GM23338 (cell line): ENCODE data around the gene AHNAK2. TPM values are rescaled to one million over a fixed set of nuclear protein-coding genes. Genes with fewer than 3 reads are reported as not detected.

ENCODE experiments used
- ATAC-seq: fragments of 200-7000 bp; cut with Tn5 transposase; 3 replicates; pipeline ENCODE4 v1.9.1; 2020
- DNase-seq: peaks from one replicate; pipeline ENCODE4 v3.0.0-alpha.2; 2015; ENCODE audit warnings: low spot score
- H2AFZ ChIP-seq: fragments of 200-600 bp; sonication (generic); 2 replicates; pipeline ENCODE4 v1.8.0; 2016; ENCODE audit warnings: antibody characterized with exemption, mild to moderate bottlenecking, moderate library complexity
- H3F3A ChIP-seq: fragments of 200-600 bp; sonication (generic); replicated peaks from 2 replicates; pipeline ENCODE4 v1.8.0; 2017; ENCODE audit warnings: antibody characterized with exemption, mixed run types, low read depth
- H3K27ac ChIP-seq: fragments of 200-600 bp; sonication (generic); 2 replicates; pipeline ENCODE4 v1.6.1; 2016; ENCODE audit warnings: low read depth
- H3K27me3 ChIP-seq: fragments of 200-600 bp; sonication (generic); 2 replicates; pipeline ENCODE4 v1.8.0; 2016; ENCODE audit warnings: mild to moderate bottlenecking, mixed run types, moderate library complexity; ENCODE audit not compliant: insufficient read depth
- H3K36me3 ChIP-seq: fragments of 200-600 bp; sonication (generic); 2 replicates; pipeline ENCODE4 v1.8.0; 2016; ENCODE audit warnings: mild to moderate bottlenecking; ENCODE audit not compliant: insufficient read depth
- H3K4me1 ChIP-seq: fragments of 200-600 bp; sonication (generic); 2 replicates; pipeline ENCODE4 v1.8.0; 2016; ENCODE audit warnings: mild to moderate bottlenecking, moderate library complexity; ENCODE audit not compliant: insufficient read depth
- H3K4me2 ChIP-seq: fragments of 200-600 bp; sonication (generic); 2 replicates; pipeline ENCODE4 v1.7.1; 2017; ENCODE audit warnings: mixed run types
- H3K4me3 ChIP-seq: fragments of 200-600 bp; sonication (generic); 2 replicates; pipeline ENCODE4 v1.6.1; 2016; ENCODE audit warnings: mixed run types
- H3K79me2 ChIP-seq: fragments of 200-600 bp; sonication (generic); replicated peaks from 2 replicates; pipeline ENCODE4 v1.8.0; 2017; ENCODE audit warnings: mild to moderate bottlenecking; ENCODE audit not compliant: insufficient read depth
- H3K9me2 ChIP-seq: fragments of 200-600 bp; sonication (generic); 2 replicates; pipeline ENCODE4 v1.8.0; 2017; ENCODE audit not compliant: insufficient read depth
- H4K20me1 ChIP-seq: fragments of 200-600 bp; sonication (generic); replicated peaks from 2 replicates; pipeline ENCODE4 v1.8.0; 2017; ENCODE audit warnings: mild to moderate bottlenecking; ENCODE audit not compliant: insufficient read depth
- H3K27ac Mint-ChIP-seq: 2 replicates; pipeline ENCODE4 v1.8.0; 2020; ENCODE audit warnings: inconsistent platforms, mild to moderate bottlenecking, moderate library complexity, mixed read lengths
- H3K27me3 Mint-ChIP-seq: 3 replicates; pipeline ENCODE4 v1.8.0; 2022; ENCODE audit warnings: low read depth, mild to moderate bottlenecking, moderate library complexity, mixed read lengths, inconsistent platforms; ENCODE audit not compliant: insufficient read depth, poor library complexity
- H3K36me3 Mint-ChIP-seq: 3 replicates; pipeline ENCODE4 v1.8.0; 2021; ENCODE audit warnings: low read depth, mild to moderate bottlenecking, inconsistent platforms, moderate library complexity, mixed read lengths
- H3K4me1 Mint-ChIP-seq: 3 replicates; pipeline ENCODE4 v1.8.0; 2020; ENCODE audit warnings: mild to moderate bottlenecking, inconsistent platforms, mixed read lengths
- H3K4me3 Mint-ChIP-seq: 3 replicates; pipeline ENCODE4 v1.8.0; 2021; ENCODE audit warnings: moderate library complexity, mild to moderate bottlenecking, inconsistent platforms, mixed read lengths
- H3K9me3 Mint-ChIP-seq: 3 replicates; pipeline ENCODE4 v1.8.0; 2020; ENCODE audit warnings: moderate library complexity, mild to moderate bottlenecking, inconsistent platforms, mixed read lengths
- CREB1 ChIP-seq: fragments of 250-450 bp; sonication (Bioruptor Pico); IDR thresholded peaks from 2 replicates; pipeline ENCODE4 v1.5.0; 2020; ENCODE audit warnings: low read depth, mild to moderate bottlenecking, moderate library complexity
- CTCF ChIP-seq, 2 experiments: fragments of 200-600 bp in 1 of 2; sonication (generic) in 1 of 2; conservative IDR thresholded peaks; 2 replicates each; pipeline versions ENCODE4 v1.5.1 to v1.6.1; 2016 to 2017; ENCODE audit warnings: antibody characterized with exemption in 2 of 2, low read depth in 2 of 2, mild to moderate bottlenecking in 2 of 2, moderate library complexity in 1 of 2
- EZH2 ChIP-seq: fragments of 200-600 bp; sonication (generic); IDR thresholded peaks from one replicate; pipeline ENCODE4 v1.8.0; 2017; ENCODE audit warnings: antibody characterized with exemption, mild to moderate bottlenecking, low read depth; ENCODE audit not compliant: unreplicated experiment
- EZH2phosphoT487 ChIP-seq: fragments of 200-600 bp; sonication (generic); IDR thresholded peaks from one replicate; pipeline ENCODE4 v1.8.1; 2018; ENCODE audit warnings: antibody characterized with exemption; ENCODE audit not compliant: unreplicated experiment
- JUNB ChIP-seq: IDR thresholded peaks from one replicate; pipeline ENCODE4 v1.6.1; 2016; ENCODE audit warnings: antibody characterized with exemption; ENCODE audit not compliant: unreplicated experiment
- NANOG ChIP-seq: IDR thresholded peaks from 2 replicates; pipeline ENCODE4 v1.6.1; 2016; ENCODE audit warnings: antibody characterized with exemption, borderline replicate concordance
- POLR2AphosphoS5 ChIP-seq: IDR thresholded peaks from 2 replicates; pipeline ENCODE4 v1.6.1; 2016; ENCODE audit warnings: antibody characterized with exemption, low read depth
- STAT1 ChIP-seq: IDR thresholded peaks from one replicate; pipeline ENCODE4 v1.6.1; 2016; ENCODE audit warnings: antibody characterized with exemption; ENCODE audit not compliant: unreplicated experiment
- polyA plus RNA-seq: library from polyadenylated mRNA; unstranded; fragments of >200 nt; fragmentation: Nextera tagmentation; extraction: Ambion mirVana; gene quantifications from 2 replicates; pipeline ENCODE4 v1.2.1, GENCODE V29; 2016
- total RNA-seq: library from RNA; depleted of rRNA; stranded (reverse); fragments of >200 nt; shearing (Covaris generic); gene quantifications from 2 replicates; pipeline ENCODE4 v1.2.3, GENCODE V29; 2014
- TF ChIP-seq, protein P1 (sequence below): IDR thresholded peaks from one replicate; pipeline ENCODE4 v1.6.1; 2018; ENCODE audit warnings: antibody characterized with exemption; ENCODE audit not compliant: unreplicated experiment
- TF ChIP-seq, protein P2 (sequence below): IDR thresholded peaks from 2 replicates; pipeline ENCODE4 v1.6.1; 2016; ENCODE audit warnings: antibody characterized with exemption

The AHNAK2 gene
- total and polyA plus RNA-seq, 2 experiments from 2014 or later: 1.1 to 2.6 TPM

GRCh38 chr14:104925214-104925854 lies 52.8 kb downstream of the AHNAK2 start:
- Histone ChIP-seq H3K36me3 (no peaks in the 10 kb centered on the region), H3K27ac (no peak overlapping the region), H3K9me2 (no peaks in the 10 kb centered on the region), H3K4me1 (no peaks in the 10 kb centered on the region), H3K4me3 (no peak overlapping the region), H3K79me2 (no peaks in the 10 kb centered on the region), H2AFZ (no peak overlapping the region), H3K27me3 (peaks cover 8% of the 10 kb centered on the region), H4K20me1 (no peaks in the 10 kb centered on the region), H3K4me2 (no peak overlapping the region), H3F3A (no peaks in the 10 kb centered on the region)
- DNase-seq: no peak
- Mint-ChIP-seq H3K9me3 (no peaks in the 10 kb centered on the region), H3K27ac (no peak overlapping the region), H3K36me3 (no peaks in the 10 kb centered on the region), H3K4me3 (no peak overlapping the region), H3K4me1 (peaks cover 2% of the 10 kb centered on the region; the same call in 1 of the 3 replicates), H3K27me3 (peaks cover 8% of the 10 kb centered on the region)
- ATAC-seq: no peak
- no peak for TF ChIP-seq JUNB
- no peak for TF ChIP-seq EZH2phosphoT487
- no peak for TF ChIP-seq CTCF (conservative IDR thresholded peaks at IDR 0.05; ENCODE audit: low read depth in 2 of 2)
- no peak for TF ChIP-seq NANOG

- Mint-ChIP-seq H3K9me3 (no peaks in the 10 kb centered on the region), H3K4me1 (peaks cover 2% of the 10 kb centered on the region; the same call in 2 of the 3 replicates), H3K4me3 (no peak within 1 kb of the TSS), H3K27me3 (peaks cover 6% of the 10 kb centered on the region), H3K27ac (no peak within 1 kb of the TSS), H3K36me3 (no peaks in the 10 kb centered on the region)
- Histone ChIP-seq H3K9me2 (no peaks in the 10 kb centered on the region), H3K36me3 (no peaks in the 10 kb centered on the region), H3K4me1 (no peaks in the 10 kb centered on the region), H3K4me2 (no peak within 1 kb of the TSS), H2AFZ (no peak within 1 kb of the TSS), H3K79me2 (no peaks in the 10 kb centered on the region), H3K27ac (no peak within 1 kb of the TSS), H3F3A (no peaks in the 10 kb centered on the region), H3K27me3 (peaks cover under 1% of the 10 kb centered on the region; the same call in 1 of the 2 replicates), H4K20me1 (no peaks in the 10 kb centered on the region), H3K4me3 (no peak within 1 kb of the TSS)
- ATAC-seq (no peak), DNase-seq (no peak)
- TF ChIP-seq, protein P1, sequence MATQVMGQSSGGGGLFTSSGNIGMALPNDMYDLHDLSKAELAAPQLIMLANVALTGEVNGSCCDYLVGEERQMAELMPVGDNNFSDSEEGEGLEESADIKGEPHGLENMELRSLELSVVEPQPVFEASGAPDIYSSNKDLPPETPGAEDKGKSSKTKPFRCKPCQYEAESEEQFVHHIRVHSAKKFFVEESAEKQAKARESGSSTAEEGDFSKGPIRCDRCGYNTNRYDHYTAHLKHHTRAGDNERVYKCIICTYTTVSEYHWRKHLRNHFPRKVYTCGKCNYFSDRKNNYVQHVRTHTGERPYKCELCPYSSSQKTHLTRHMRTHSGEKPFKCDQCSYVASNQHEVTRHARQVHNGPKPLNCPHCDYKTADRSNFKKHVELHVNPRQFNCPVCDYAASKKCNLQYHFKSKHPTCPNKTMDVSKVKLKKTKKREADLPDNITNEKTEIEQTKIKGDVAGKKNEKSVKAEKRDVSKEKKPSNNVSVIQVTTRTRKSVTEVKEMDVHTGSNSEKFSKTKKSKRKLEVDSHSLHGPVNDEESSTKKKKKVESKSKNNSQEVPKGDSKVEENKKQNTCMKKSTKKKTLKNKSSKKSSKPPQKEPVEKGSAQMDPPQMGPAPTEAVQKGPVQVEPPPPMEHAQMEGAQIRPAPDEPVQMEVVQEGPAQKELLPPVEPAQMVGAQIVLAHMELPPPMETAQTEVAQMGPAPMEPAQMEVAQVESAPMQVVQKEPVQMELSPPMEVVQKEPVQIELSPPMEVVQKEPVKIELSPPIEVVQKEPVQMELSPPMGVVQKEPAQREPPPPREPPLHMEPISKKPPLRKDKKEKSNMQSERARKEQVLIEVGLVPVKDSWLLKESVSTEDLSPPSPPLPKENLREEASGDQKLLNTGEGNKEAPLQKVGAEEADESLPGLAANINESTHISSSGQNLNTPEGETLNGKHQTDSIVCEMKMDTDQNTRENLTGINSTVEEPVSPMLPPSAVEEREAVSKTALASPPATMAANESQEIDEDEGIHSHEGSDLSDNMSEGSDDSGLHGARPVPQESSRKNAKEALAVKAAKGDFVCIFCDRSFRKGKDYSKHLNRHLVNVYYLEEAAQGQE: no peak
- TF ChIP-seq JUNB (no peak), POLR2AphosphoS5 (no peak), STAT1 (no peak), EZH2phosphoT487 (no peak), EZH2 (no peak), CTCF (conservative IDR thresholded peaks at IDR 0.05; ENCODE audit: low read depth in 2 of 2) (no peak), CREB1 (CRISPR knock-in tag) (no peak)
- TF ChIP-seq, protein P2, sequence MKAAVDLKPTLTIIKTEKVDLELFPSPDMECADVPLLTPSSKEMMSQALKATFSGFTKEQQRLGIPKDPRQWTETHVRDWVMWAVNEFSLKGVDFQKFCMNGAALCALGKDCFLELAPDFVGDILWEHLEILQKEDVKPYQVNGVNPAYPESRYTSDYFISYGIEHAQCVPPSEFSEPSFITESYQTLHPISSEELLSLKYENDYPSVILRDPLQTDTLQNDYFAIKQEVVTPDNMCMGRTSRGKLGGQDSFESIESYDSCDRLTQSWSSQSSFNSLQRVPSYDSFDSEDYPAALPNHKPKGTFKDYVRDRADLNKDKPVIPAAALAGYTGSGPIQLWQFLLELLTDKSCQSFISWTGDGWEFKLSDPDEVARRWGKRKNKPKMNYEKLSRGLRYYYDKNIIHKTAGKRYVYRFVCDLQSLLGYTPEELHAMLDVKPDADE: no peak
These were observed 53.6 kb downstream of the AHNAK2 start, which contains the start of gene PLD4 for GRCh38 chr14:104924421-104925213. Gene PLD4 (plus strand): TSS chr14:104924879. CDS start chr14:104927141, 2,262 bp downstream.
